HG03442 (cell line): ENCODE measurements around the gene CTTNBP2NL.
"Not testable (repeated sequence)": the region's sequence is repeated elsewhere in the genome, so short reads cannot be mapped to it uniquely, and the experiment has no call there.

Experiments used
- ATAC-seq: cut with Tn5 transposase; IDR thresholded peaks from one replicate; pipeline ENCODE4 v1.9.1; 2021; ENCODE audit warnings: mild to moderate bottlenecking, moderate library complexity; ENCODE audit not compliant: unreplicated experiment

CTTNBP2NL gene

GRCh38 chr1:112460615-112461014 is 64.6 kb downstream of the CTTNBP2NL start:
- no peak for ATAC-seq

GRCh38 chr1:112461200-112461871 is 65.3 kb downstream of the CTTNBP2NL start:
- no peak for ATAC-seq

- ATAC-seq = no peak
Measured at GRCh38 chr1:112462953-112463279, 66.9 kb downstream of the CTTNBP2NL start.

- ATAC-seq = no peak
Measured at GRCh38 chr1:112464501-112464900, 68.5 kb downstream of the CTTNBP2NL start.

- no peak for ATAC-seq
Measured at GRCh38 chr1:112465122-112465521, 69.1 kb downstream of the CTTNBP2NL start.

- ATAC-seq = peak; percentile 86
Measured at GRCh38 chr1:112466078-112466660, 70.2 kb downstream of the CTTNBP2NL start.

GRCh38 chr1:112470324-112470723 is 74.3 kb downstream of the CTTNBP2NL start:
- ATAC-seq = not testable (repeated sequence)

- ATAC-seq = no peak
Measured at GRCh38 chr1:112470966-112471365, 75.0 kb downstream of the CTTNBP2NL start.

DNA sequence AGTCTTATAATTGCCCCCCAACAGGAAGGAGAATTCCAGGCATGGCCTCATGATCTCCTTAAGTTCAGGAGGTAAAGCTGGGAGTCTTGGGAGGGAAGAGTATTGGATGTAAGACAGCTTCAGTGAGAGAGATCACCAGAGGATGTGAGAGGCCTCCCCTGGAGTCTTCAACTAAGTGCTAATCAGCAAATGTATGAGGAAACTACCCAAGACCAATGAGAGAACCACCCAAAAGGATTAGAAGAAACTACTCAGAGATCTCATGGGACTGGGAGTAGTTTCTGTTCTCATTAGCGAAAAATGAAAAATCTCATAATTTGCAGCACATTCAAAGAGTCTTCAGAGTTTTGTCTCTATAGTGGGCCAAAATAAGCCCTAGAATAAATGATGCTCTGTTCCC is 76.1 kb downstream of the CTTNBP2NL start:
- no peak for ATAC-seq

GRCh38 chr1:112477550-112477949 is 81.5 kb downstream of the CTTNBP2NL start:
- ATAC-seq = no peak

DNA sequence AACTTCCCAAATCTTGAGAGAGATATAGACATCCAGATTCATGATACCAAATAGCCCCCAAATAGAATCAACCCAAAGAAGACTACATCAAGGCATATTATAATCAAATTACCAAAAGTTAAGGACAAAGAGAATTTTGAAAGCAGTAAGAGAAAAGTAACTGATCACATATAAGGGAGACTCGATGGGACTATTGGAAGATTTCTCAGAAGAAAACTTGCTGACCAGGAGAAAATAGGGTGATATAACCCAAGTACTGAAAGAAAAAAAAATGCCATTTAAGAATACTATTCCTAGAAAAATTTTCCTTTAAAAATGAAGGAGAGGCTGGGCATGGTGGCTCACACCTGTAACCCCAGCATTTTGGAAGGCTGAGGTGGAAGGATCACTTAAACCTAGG is 82.3 kb downstream of the CTTNBP2NL start:
- no peak for ATAC-seq

DNA sequence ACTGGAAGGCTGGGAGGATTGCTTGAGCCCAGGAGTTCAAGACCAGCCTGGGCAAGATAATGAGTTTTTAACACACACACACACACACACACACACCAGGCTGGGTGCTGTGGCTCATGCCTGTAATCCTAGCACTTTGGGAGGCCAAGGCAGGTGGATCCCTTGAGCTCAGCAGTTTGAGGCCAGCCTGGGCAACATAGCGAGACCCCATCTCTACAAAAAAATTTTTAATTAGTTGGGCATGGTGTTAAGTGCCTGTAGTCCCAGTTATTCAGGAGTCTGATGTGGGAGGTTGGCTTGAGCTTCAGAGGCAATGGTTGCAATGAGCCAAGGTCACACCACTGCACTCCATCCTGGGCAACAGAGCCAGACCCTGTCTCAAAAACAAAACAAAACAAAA is 90.0 kb downstream of the CTTNBP2NL start:
- not testable (repeated sequence) for ATAC-seq

GRCh38 chr1:112487686-112488085 is 91.7 kb downstream of the CTTNBP2NL start:
- not testable (repeated sequence) for ATAC-seq

DNA sequence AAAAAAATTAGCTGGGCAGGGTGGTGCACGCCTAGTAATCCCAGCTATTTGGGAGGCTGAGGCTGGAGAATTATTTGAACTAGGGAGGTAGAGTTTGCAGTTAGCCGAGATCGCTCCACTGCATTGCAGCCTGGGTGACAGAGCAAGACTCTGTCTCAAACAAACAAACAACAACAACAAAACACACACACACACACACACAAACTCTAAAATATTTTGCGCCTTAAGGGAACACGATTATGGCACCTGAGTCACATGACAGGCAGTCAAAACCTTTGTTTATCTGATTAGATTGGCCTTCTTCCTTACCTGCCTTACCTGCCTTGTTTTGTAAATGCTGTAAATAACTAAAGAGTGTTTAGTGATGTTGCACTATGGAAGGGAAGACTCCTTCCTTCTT is 92.1 kb downstream of the CTTNBP2NL start:
- no peak for ATAC-seq

GRCh38 chr1:112492076-112492475 is 96.1 kb downstream of the CTTNBP2NL start:
- ATAC-seq = no peak

DNA sequence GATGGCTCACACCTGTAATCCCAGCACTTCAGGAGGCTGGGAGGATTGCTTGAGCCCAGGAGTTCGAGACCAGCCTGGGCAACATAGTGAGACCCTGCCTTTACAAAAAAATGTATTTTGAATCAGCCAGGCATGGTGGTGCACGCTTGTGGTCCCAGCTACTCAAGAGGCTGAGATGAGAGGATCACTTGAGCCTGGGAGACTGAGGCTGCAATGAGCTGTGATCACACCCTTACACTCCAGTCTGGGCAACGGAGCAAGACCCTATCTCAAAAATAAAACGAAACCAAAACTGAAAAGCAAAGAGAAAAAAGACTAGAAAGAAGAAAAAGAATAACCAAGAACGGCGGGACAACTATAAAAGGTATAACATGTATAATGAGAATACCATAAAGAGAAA is 97.3 kb downstream of the CTTNBP2NL start:
- ATAC-seq = no peak

GRCh38 chr1:112496290-112496689 is 100.3 kb downstream of the CTTNBP2NL start:
- no peak for ATAC-seq

GRCh38 chr1:112501810-112502641 is 106.0 kb downstream of the CTTNBP2NL start:
- ATAC-seq = peak; percentile 49

GRCh38 chr1:112502826-112503225 is 106.8 kb downstream of the CTTNBP2NL start:
- no peak for ATAC-seq

DNA sequence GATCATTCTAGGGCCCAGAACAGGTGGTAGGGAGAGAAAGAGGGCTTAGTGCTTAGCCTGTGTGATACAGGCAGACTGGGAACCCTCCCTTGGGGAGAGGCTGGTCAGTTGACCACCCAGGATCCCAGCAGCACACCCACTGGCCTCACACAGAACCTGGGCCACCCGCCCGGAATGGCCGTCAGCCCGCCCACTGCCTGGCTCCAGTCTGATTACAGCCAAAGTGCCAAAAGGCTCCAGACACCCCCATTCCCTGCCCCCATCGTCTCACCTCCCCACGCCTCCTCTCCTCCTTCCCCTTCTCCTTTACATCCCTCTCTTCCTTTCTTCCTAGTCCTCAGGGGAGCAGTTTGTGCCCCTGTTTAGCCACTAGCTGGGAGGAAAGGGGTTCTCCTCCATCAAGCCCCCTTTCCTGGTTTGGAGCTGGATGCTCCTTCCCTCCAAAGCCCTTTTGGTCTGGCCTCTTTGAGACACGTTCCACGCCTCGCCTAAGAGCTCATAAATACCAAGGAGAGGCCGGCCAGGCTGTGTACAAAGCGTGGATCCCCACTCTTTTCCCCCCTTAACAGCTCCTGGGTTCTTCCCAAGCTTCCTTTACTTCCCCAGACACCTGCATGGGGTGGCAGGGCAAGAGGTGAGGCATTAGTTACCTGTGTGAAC is 108.1 kb downstream of the CTTNBP2NL start:
- no peak for ATAC-seq

- ATAC-seq = no peak
Measured at GRCh38 chr1:112504661-112505399, 108.8 kb downstream of the CTTNBP2NL start.
